ENCODE data around the gene PNMA8B.
A peak's percentile ranks its signal among the peaks of the same experiment; 100 is the strongest.

The PNMA8B gene

DNA sequence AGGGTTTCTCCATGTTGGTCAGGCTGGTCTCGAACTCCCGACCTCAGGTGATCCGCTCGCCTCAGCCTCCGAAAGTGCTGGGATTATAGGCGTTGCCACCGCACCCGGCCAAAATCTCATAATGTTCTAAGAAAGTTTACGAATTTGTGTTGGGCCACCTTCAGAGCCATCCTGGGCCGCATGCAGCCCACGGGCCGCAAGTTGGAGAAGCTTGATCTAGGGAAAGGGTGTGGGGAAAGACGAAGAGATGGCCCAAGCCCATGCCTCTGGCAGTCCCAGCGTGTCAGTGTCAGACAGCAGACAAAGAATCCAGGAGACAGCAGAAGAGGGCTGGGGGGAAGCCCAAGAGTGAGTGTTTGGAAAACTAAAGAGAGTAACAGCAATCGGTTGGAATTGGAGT is 49.6 kb downstream of the PNMA8B start:
- no peak overlapping the region for H2BK15ac ChIP-seq (ENCODE audit: low read depth, poor library complexity, severe bottlenecking)
- no peak overlapping the region for H3K23ac ChIP-seq (ENCODE audit: low read length in 2 of 2)
- H3K18ac ChIP-seq (ENCODE audit: low read depth in 1 of 2, low read length in 2 of 2): no peak overlapping the region
- H2BK5ac ChIP-seq (ENCODE audit: low read depth, low read length, poor library complexity, severe bottlenecking): no peak overlapping the region
- no peak overlapping the region for H4K91ac ChIP-seq (ENCODE audit: low read length)
- 86% methylated on average over 15 of the region's 15 CpGs for WGBS
- no peak overlapping the region for H3K4me2 ChIP-seq (ENCODE audit: low read length, poor library complexity, severe bottlenecking)
- H4K8ac ChIP-seq (ENCODE audit: low read length): no peak overlapping the region
- peaks cover 3% of the 10 kb centered on the region for H3K4me1 ChIP-seq (ENCODE audit: control insufficient read depth, insufficient read depth, low read depth, low read length)
- no peaks in the 10 kb centered on the region for H3K36me3 ChIP-seq (ENCODE audit: control insufficient read depth in 1 of 2, insufficient read depth in 2 of 2, low read depth in 1 of 2, low read length in 2 of 2)
- no peak overlapping the region for H2AFZ ChIP-seq (ENCODE audit: low read depth, low read length)
- no peaks in the 10 kb centered on the region for H3K9me3 ChIP-seq (ENCODE audit: control insufficient read depth, low read length)
- no peaks in the 10 kb centered on the region for H3K79me1 ChIP-seq (replicated peaks; ENCODE audit: low read length, poor library complexity, severe bottlenecking)
- no peak overlapping the region for H3K27ac ChIP-seq (ENCODE audit: low read length, poor library complexity, severe bottlenecking)
- H3K4me3 ChIP-seq (ENCODE audit: insufficient read depth in 1 of 2, low read depth in 1 of 2, low read length in 2 of 2): no peak overlapping the region
- no peak overlapping the region for H3K14ac ChIP-seq (ENCODE audit: low read length in 2 of 2)
- H2BK120ac ChIP-seq (ENCODE audit: low read depth, low read length): peak overlapping the region; percentile 5
- DNase-seq: no peak
- H2AK5ac ChIP-seq (ENCODE audit: low read length, severe bottlenecking): no peak overlapping the region
- H3K4ac ChIP-seq (ENCODE audit: low read depth in 1 of 2, low read length in 2 of 2): no peak overlapping the region
- H2BK12ac ChIP-seq (ENCODE audit: low read length in 2 of 2): no peak overlapping the region
- no peaks in the 10 kb centered on the region for H3K27me3 ChIP-seq (ENCODE audit: control insufficient read depth in 1 of 2, insufficient read depth in 1 of 2, low read length in 2 of 2)
- H3K9ac ChIP-seq (ENCODE audit: low read length): no peak overlapping the region

DNA sequence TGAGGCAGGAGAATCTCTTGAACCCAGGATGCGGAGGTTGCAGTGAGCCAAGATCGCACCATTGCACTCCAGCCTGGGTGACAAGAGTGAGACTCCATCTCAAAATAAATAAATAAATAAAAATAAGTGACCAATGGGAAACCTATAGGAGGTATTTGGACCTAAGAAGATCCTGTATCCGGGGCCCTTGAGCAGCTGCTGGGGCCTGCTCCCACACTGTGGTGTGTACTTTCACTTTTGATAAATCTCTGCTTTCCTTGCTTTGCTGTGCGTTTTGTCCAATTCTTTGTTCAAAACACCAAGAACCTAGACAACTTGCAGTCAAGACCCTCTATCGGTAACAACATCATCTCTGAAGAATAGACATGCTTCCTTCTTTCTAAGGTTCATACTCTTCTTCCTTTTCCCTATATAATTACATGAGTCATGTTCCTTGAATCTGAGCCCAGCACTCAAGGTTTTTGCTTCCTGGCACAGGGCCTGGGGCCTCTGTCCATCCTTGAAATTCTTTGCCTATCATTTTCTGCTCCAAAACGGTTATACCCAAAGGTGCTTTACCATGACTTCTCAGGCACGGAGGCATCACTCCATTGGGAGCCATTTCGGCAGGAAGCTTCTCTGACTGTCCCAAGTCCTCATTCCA is 52.7 kb downstream of the PNMA8B start:
- no peak overlapping the region for H4K91ac ChIP-seq (ENCODE audit: low read length)
- H4K8ac ChIP-seq (ENCODE audit: low read length): no peak overlapping the region
- no peak overlapping the region for H3K23ac ChIP-seq (ENCODE audit: low read length in 2 of 2)
- H3K4me3 ChIP-seq (ENCODE audit: insufficient read depth in 1 of 2, low read depth in 1 of 2, low read length in 2 of 2): no peak overlapping the region
- no peak overlapping the region for H3K4ac ChIP-seq (ENCODE audit: low read depth in 1 of 2, low read length in 2 of 2)
- no peaks in the 10 kb centered on the region for H3K9me3 ChIP-seq (ENCODE audit: control insufficient read depth, low read length)
- WGBS: 71% methylated on average over 6 of the region's 8 CpGs
- H2BK15ac ChIP-seq (ENCODE audit: low read depth, poor library complexity, severe bottlenecking): no peak overlapping the region
- no peak overlapping the region for H2AK5ac ChIP-seq (ENCODE audit: low read length, severe bottlenecking)
- H3K18ac ChIP-seq (ENCODE audit: low read depth in 1 of 2, low read length in 2 of 2): peak overlapping the region; percentile 33 to 52
- H3K79me1 ChIP-seq (replicated peaks; ENCODE audit: low read length, poor library complexity, severe bottlenecking): no peaks in the 10 kb centered on the region
- no peak overlapping the region for H2BK12ac ChIP-seq (ENCODE audit: low read length in 2 of 2)
- no peak overlapping the region for H3K9ac ChIP-seq (ENCODE audit: low read length)
- H2BK5ac ChIP-seq (ENCODE audit: low read depth, low read length, poor library complexity, severe bottlenecking): no peak overlapping the region
- peak; percentile 61 for DNase-seq
- no peaks in the 10 kb centered on the region for H3K27me3 ChIP-seq (ENCODE audit: control insufficient read depth in 1 of 2, insufficient read depth in 1 of 2, low read length in 2 of 2)
- H3K27ac ChIP-seq (ENCODE audit: low read length, poor library complexity, severe bottlenecking): peak overlapping the region; percentile 40
- no peak overlapping the region for H3K4me2 ChIP-seq (ENCODE audit: low read length, poor library complexity, severe bottlenecking)
- no peaks in the 10 kb centered on the region for H3K36me3 ChIP-seq (ENCODE audit: control insufficient read depth in 1 of 2, insufficient read depth in 2 of 2, low read depth in 1 of 2, low read length in 2 of 2)
- no peak overlapping the region for H2BK120ac ChIP-seq (ENCODE audit: low read depth, low read length)
- H2AFZ ChIP-seq (ENCODE audit: low read depth, low read length): peak overlapping the region; percentile 4
- H3K14ac ChIP-seq (ENCODE audit: low read length in 2 of 2): no peak overlapping the region
- H3K4me1 ChIP-seq (ENCODE audit: control insufficient read depth, insufficient read depth, low read depth, low read length): peaks cover 3% of the 10 kb centered on the region

DNA sequence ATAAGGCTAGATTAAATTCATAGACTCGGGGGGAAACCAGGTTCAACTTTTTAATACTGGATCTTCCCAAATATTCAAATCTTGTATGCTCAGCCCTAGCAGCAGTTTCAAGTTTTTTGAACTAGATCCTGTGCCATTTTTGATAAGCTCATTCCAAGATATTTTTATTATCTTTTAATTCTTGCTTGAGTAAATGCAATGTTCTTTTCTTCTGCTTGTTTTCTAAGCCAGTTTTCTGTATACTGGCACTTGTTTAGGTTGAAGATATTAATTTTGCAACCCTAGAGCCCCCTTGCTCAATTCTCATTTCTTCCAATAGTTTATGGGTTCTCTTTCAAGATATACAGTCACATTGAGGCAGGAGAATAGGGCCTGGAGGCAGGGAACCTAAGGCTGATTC is 53.8 kb downstream of the PNMA8B start:
- Histone ChIP-seq H3K18ac (ENCODE audit: low read depth in 1 of 2, low read length in 2 of 2) (no peak overlapping the region), H3K4ac (ENCODE audit: low read depth in 1 of 2, low read length in 2 of 2) (no peak overlapping the region), H2BK15ac (ENCODE audit: low read depth, poor library complexity, severe bottlenecking) (no peak overlapping the region), H3K9me3 (ENCODE audit: control insufficient read depth, low read length) (no peaks in the 10 kb centered on the region), H2BK12ac (ENCODE audit: low read length in 2 of 2) (no peak overlapping the region), H3K79me1 (replicated peaks; ENCODE audit: low read length, poor library complexity, severe bottlenecking) (no peaks in the 10 kb centered on the region), H3K4me2 (ENCODE audit: low read length, poor library complexity, severe bottlenecking) (no peak overlapping the region), H2BK5ac (ENCODE audit: low read depth, low read length, poor library complexity, severe bottlenecking) (no peak overlapping the region), H3K23ac (ENCODE audit: low read length in 2 of 2) (no peak overlapping the region), H3K14ac (ENCODE audit: low read length in 2 of 2) (no peak overlapping the region), H2AFZ (ENCODE audit: low read depth, low read length) (no peak overlapping the region), H3K27me3 (ENCODE audit: control insufficient read depth in 1 of 2, insufficient read depth in 1 of 2, low read length in 2 of 2) (no peaks in the 10 kb centered on the region), H2AK5ac (ENCODE audit: low read length, severe bottlenecking) (no peak overlapping the region), H2BK120ac (ENCODE audit: low read depth, low read length) (no peak overlapping the region), H3K4me1 (ENCODE audit: control insufficient read depth, insufficient read depth, low read depth, low read length) (peaks cover 3% of the 10 kb centered on the region), H3K9ac (ENCODE audit: low read length) (no peak overlapping the region), H3K36me3 (ENCODE audit: control insufficient read depth in 1 of 2, insufficient read depth in 2 of 2, low read depth in 1 of 2, low read length in 2 of 2) (no peaks in the 10 kb centered on the region), H3K27ac (ENCODE audit: low read length, poor library complexity, severe bottlenecking) (no peak overlapping the region), H4K8ac (ENCODE audit: low read length) (no peak overlapping the region), H4K91ac (ENCODE audit: low read length) (no peak overlapping the region), H3K4me3 (ENCODE audit: insufficient read depth in 1 of 2, low read depth in 1 of 2, low read length in 2 of 2) (no peak overlapping the region)
- 80% methylated on average over 1 of the region's 1 CpG for WGBS
- DNase-seq: no peak
